Esophagus squamous epithelium (tissue), 5 donors: Measurements from ENCODE around the gene NLGN2. TPM values are rescaled to one million over a fixed set of nuclear protein-coding genes. Genes with fewer than 3 reads are reported as not detected.

Experiments used
- DNase-seq: peaks from one replicate; lab custom pipeline; 2025; lab: John Stamatoyannopoulos, UW
- H3K27ac ChIP-seq, 4 donors: fragments of 200-600 bp; sonication (generic); one replicate each; pipeline ENCODE4 v1.5.1; 2016 to 2019; ENCODE audit warnings: mild to moderate bottlenecking in 1 of 4
- H3K27me3 ChIP-seq, 4 donors: fragments of 200-600 bp; sonication (generic); 1 replicate in 3 of 4; 2 replicates in 1 of 4; pipeline versions ENCODE4 v1.5.1 to v1.6.0; 2017 to 2021; ENCODE audit warnings: antibody characterized with exemption in 1 of 4
- H3K36me3 ChIP-seq, 3 donors: fragments of 200-600 bp; sonication (generic); one replicate each; pipeline ENCODE4 v1.5.1; 2016 to 2019
- H3K4me1 ChIP-seq, 3 donors: fragments of 200-600 bp; sonication (generic); one replicate each; pipeline ENCODE4 v1.5.1; 2017 to 2019
- H3K4me3 ChIP-seq, 4 donors: fragments of 200-600 bp; sonication (generic); 1 replicate in 3 of 4; 2 replicates in 1 of 4; pipeline ENCODE4 v1.5.1; 2016 to 2019; ENCODE audit warnings: mild to moderate bottlenecking in 2 of 4, moderate library complexity in 1 of 4
- H3K9me3 ChIP-seq, 3 donors: fragments of 200-600 bp; sonication (generic); one replicate each; pipeline ENCODE4 v1.5.1; 2016 to 2019
- CTCF ChIP-seq, 6 experiments: fragments of 450-650 bp in 4 of 6; fragments of 200-600 bp in 2 of 6; sonication (generic) in 2 of 6; IDR thresholded peaks; one replicate each; pipeline ENCODE4 v1.5.1; 2016 to 2019; ENCODE audit warnings: antibody characterized with exemption in 6 of 6, mild to moderate bottlenecking in 4 of 6, moderate library complexity in 4 of 6
- POLR2A ChIP-seq, 4 donors: fragments of 450-650 bp; IDR thresholded peaks; one replicate each; pipeline ENCODE4 v1.6.1; 2017; ENCODE audit warnings: antibody characterized with exemption in 4 of 4, mild to moderate bottlenecking in 4 of 4, moderate library complexity in 3 of 4
- WGBS, 2 donors: methylation state at CpG; one replicate each; pipeline ENCODE4 v1.1.5; 2018; 5-methylcytosine and 5-hydroxymethylcytosine counted together
- intact Hi-C: fragments of 100-400 bp; cut with DNase I; formaldehyde crosslinking; loops from one replicate; pipeline ENCODE4 v1.15.0; 2022
- total RNA-seq, 4 donors: library from RNA; depleted of rRNA; stranded (reverse); fragments of >200 nt; gene quantifications; one replicate each; pipeline ENCODE4 v1.1.0, GENCODE V29; 2016
- donor health status: DM: yes; HTN: yes; CAD: no.

The NLGN2 gene
- total RNA-seq, 4 donors from 2014 or later, result 1.4 to 5.3 (median 2.0) TPM

GRCh38 chr17:7421186-7421585 is 13.5 kb downstream of the NLGN2 start:
- TF ChIP-seq CTCF (IDR thresholded peaks at IDR 0.05) (no peak), POLR2A (IDR thresholded peaks at IDR 0.05) (no peak)
- Histone ChIP-seq H3K4me1 (no peaks in the 10 kb centered on the region), H3K36me3 (peaks cover 0 to 12% (median 0%) of the 10 kb centered on the region in 3 donors), H3K27ac (no peak overlapping the region), H3K27me3 (no peaks in the 10 kb centered on the region), H3K4me3 (no peak overlapping the region), H3K9me3 (no peaks in the 10 kb centered on the region)
- WGBS, 2 donors, result 86 to 90% methylated on average over 4 to 7 of the region's 16 CpGs
- no peak for DNase-seq
- intact Hi-C loops, result no loop called here

- no peaks in the 10 kb centered on the region for H3K36me3 ChIP-seq
- intact Hi-C loops, result no loop called here
- H3K9me3 ChIP-seq, result no peaks in the 10 kb centered on the region
- TF ChIP-seq CTCF (IDR thresholded peaks at IDR 0.05) (no peak), POLR2A (IDR thresholded peaks at IDR 0.05) (no peak)
- H3K27ac ChIP-seq, result no peak overlapping the region
- DNase-seq, result no peak
- no peaks in the 10 kb centered on the region for H3K27me3 ChIP-seq
- no peak overlapping the region for H3K4me3 ChIP-seq
- 63 to 71% methylated on average over 4 of the region's 4 CpGs for WGBS, 2 donors
- no peaks in the 10 kb centered on the region for H3K4me1 ChIP-seq
Measured at GRCh38 chr17:7423679-7424078, 16.0 kb downstream of the NLGN2 start.

- TF ChIP-seq CTCF (IDR thresholded peaks at IDR 0.05) (no peak), POLR2A (IDR thresholded peaks at IDR 0.05) (no peak)
- intact Hi-C loops, result no loop called here
Measured at GRCh38 chr17:7425316-7425715, 17.7 kb downstream of the NLGN2 start, which contains the start of gene SPEM2. TSS of gene SPEM2 (plus strand) at chr17:7425616. CDS start at chr17:7425689, 73 bp downstream.

GRCh38 chr17:7425756-7426155 is 18.1 kb downstream of the NLGN2 start:
- Histone ChIP-seq H3K4me1 (no peaks in the 10 kb centered on the region), H3K27ac (no peak overlapping the region), H3K4me3 (no peak overlapping the region), H3K27me3 (no peaks in the 10 kb centered on the region), H3K9me3 (no peaks in the 10 kb centered on the region), H3K36me3 (no peaks in the 10 kb centered on the region)
- TF ChIP-seq POLR2A (IDR thresholded peaks at IDR 0.05) (no peak), CTCF (IDR thresholded peaks at IDR 0.05) (no peak)
- DNase-seq, result no peak
- WGBS, 2 donors, result 84 to 90% methylated on average over 4 to 5 of the region's 8 CpGs
- intact Hi-C loops, result no loop called here

More at GRCh38 chr17:7425316-7425715, 17.7 kb downstream of the NLGN2 start, which contains the start of gene SPEM2:
- H3K4me3 ChIP-seq, result no peak within 1 kb of the TSS
- 72 to 74% methylated on average over 5 to 6 of the region's 7 CpGs for WGBS, 2 donors
- no peaks in the 10 kb centered on the region for H3K36me3 ChIP-seq
- no peaks in the 10 kb centered on the region for H3K9me3 ChIP-seq
- no peaks in the 10 kb centered on the region for H3K27me3 ChIP-seq
- no peaks in the 10 kb centered on the region for H3K4me1 ChIP-seq
- no peak within 1 kb of the TSS for H3K27ac ChIP-seq
- no peak for DNase-seq

GRCh38 chr17:7426203-7426863 is 18.7 kb downstream of the NLGN2 start:
- no peak for DNase-seq
- Histone ChIP-seq H3K36me3 (no peaks in the 10 kb centered on the region), H3K4me3 (no peak overlapping the region), H3K4me1 (no peaks in the 10 kb centered on the region), H3K27ac (no peak overlapping the region), H3K9me3 (no peaks in the 10 kb centered on the region), H3K27me3 (no peaks in the 10 kb centered on the region)
- intact Hi-C loops, result no loop called here
- TF ChIP-seq POLR2A (IDR thresholded peaks at IDR 0.05) (no peak), CTCF (IDR thresholded peaks at IDR 0.05) (no peak)
- 94 to 95% methylated on average over 20 to 21 of the region's 33 CpGs for WGBS, 2 donors
